Medulla oblongata (tissue), 1 donor: ENCODE data around the gene TPM2.

Experiments used
- DNase-seq: peaks from one replicate; pipeline ENCODE4 v3.0.0-alpha.2; 2015; ENCODE audit errors: extremely low spot score

The TPM2 gene

DNA sequence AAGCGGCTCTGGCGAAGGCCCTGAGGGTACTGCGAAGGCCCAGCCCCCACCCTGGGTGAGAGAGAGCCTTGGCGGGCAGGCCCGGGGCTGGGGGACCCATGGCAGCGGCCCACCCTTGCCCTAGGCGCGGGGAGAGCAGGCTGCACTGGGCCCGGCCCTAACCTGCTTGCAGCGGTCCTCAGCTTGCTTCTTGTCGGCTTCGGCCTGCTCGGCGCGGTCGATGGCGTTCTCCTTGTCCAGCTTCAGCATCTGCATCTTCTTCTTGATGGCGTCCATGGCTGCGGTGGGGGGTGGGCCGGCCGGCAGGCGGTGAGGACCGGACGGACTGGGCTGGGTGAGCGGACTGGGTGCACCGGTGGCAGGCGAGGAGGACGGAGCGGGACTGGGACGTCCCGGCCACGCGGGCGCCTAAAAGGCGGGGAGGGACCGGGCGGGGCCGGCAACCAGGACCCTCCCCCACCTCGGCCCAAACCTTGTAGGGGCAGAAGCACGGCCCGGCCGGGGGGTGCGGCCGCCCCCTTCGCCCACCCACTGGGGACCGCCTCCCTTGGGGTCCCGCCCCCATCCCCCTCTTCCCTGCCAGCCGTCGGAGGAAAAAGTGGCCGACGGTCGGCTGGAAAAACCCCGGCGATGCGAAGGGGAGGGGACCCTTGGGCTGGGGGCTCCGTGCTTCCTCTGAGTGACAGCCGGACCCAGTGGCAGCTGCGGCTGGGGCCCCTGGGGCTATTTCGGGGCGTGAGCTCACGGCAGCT, at the start of gene TPM2:
TSS of gene TPM2 (minus strand) at position 384 of the 752 bp plus-strand sequence. CDS start at position 276, 108 bp downstream.
- no peak for DNase-seq

- DNase-seq = no peak
Measured at GRCh38 chr9:35738924-35739323, 49.2 kb upstream of the TPM2 start.

GRCh38 chr9:35738186-35738585, 48.5 kb upstream of the TPM2 start:
- DNase-seq = no peak

DNA sequence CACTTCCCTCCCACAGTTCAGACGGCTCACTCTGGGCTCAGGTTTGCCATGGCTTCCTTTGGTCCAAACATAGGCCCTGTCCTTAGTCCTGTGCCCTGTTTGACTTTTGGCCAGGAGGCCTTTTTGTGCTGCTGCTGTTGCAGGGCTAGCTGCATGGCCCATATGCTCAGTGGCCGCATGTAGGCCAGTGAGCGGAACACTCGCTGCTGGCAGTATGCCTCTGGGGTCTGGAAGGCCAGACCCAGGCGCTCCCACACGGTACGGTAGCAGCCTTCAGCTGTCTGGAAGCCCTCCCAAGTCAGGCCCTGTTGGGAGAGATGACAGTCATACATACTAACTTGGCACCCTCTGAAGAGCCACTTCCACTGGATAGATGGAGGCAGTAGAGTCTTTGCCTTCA, 47.4 kb upstream of the TPM2 start:
- no peak for DNase-seq

DNA sequence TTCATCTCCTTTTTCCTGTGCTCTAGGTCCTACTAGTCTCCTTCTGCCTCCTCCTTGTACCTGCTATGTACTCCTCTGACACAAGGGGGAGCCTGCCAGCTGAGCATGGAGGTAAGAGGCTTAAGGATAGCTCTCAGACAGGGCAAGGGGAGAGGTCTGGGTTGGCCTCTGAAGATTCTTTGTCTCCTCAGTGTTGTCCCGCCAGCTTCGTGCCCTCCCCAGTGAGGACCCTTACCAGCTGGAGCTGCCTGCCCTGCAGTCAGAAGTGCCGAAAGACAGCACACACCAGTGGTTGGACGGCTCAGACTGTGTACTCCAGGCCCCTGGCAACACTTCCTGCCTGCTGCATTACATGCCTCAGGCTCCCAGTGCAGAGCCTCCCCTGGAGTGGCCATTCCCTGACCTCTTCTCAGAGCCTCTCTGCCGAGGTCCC, 46.5 kb upstream of the TPM2 start:
- DNase-seq = no peak

DNA sequence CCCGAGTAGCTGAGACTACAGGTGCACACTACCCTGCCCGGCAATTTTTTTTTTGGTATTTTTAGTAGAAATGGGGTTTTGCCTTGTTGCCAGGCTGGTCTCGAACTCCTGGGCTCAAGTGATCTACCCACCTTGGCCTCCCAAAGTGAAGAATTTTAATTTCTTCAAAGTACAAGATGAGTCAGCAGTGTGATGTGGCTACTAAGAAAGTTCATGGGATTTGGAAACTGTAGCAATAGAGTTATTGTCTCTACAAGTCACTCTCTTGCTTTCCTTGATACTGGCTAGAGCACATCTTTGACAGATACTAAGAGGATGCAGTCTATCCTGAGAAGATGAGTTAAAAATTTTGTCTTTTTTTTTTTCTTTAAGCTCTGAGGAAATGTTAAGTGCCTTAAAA, 44.4 kb upstream of the TPM2 start:
- DNase-seq = no peak

DNA sequence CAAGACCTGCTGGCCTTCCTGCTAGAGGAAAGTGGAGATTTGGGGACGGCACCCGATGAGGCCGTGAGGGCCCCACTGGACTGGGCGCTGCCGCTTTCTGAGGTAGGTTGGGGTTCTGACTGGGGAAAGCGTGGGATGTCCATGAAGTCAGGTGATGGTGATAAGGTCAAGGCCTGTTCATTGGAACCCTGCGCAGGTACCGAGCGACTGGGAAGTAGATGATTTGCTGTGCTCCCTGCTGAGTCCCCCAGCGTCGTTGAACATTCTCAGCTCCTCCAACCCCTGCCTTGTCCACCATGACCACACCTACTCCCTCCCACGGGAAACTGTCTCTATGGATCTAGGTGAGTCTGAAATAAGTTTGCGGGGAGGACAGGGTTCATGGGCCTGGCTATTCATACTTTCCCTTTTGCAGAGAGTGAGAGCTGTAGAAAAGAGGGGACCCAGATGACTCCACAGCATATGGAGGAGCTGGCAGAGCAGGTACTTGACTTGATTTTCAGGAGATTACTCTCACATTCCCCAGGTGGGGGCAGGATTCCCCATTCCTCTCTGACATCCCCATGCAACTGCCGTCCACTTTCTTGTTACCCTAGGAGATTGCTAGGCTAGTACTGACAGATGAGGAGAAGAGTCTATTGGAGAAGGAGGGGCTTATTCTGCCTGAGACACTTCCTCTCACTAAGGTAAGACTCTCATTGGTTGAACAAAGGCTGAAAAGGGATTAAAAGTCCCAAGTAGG, 43.2 kb upstream of the TPM2 start:
- no peak for DNase-seq

DNA sequence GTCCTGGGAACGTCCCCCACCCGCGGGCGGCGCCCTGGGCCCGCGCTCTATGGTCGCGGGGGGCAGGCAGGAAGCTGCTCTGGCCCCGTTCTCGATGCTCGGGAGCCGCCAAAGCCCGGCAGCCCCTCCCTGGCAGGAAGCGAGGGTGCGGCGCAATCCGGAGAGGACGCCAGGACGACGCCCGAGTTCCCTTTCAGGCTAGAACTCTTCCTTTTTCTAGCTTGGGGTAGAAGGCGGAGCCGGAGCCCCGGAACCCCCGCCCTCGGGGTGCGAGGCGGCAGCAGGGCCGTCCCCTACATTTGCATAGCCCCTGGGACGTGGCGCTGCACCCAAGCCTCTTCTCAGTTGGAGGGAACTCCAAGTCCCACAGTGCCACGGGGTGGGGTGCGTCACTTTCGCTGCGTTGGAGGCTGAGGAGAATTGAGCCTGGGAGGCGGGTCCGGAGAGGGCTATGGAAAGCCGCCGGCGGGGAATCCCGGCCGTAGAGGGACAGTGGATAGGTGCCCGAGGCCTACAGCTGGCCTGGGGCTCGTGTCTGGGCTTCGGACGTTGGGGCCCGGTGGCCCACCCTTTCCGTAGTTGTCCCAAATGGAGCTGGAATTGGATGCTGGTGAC, 42.6 kb upstream of the TPM2 start, which contains the start of the genes CREB3 and TLN1:
TSS of gene CREB3 (plus strand) at position 482 of the 615 bp plus-strand sequence. CDS start at position 589, 107 bp downstream.
TSS of gene TLN1 (minus strand) at position 11 of the 615 bp plus-strand sequence. CDS start 6,501 bp downstream, outside the sequence.
- DNase-seq = peak; percentile 99

GRCh38 chr9:35731415-35732184, 41.9 kb upstream of the TPM2 start:
- DNase-seq = no peak

GRCh38 chr9:35730486-35730854, 40.7 kb upstream of the TPM2 start:
- no peak for DNase-seq

DNA sequence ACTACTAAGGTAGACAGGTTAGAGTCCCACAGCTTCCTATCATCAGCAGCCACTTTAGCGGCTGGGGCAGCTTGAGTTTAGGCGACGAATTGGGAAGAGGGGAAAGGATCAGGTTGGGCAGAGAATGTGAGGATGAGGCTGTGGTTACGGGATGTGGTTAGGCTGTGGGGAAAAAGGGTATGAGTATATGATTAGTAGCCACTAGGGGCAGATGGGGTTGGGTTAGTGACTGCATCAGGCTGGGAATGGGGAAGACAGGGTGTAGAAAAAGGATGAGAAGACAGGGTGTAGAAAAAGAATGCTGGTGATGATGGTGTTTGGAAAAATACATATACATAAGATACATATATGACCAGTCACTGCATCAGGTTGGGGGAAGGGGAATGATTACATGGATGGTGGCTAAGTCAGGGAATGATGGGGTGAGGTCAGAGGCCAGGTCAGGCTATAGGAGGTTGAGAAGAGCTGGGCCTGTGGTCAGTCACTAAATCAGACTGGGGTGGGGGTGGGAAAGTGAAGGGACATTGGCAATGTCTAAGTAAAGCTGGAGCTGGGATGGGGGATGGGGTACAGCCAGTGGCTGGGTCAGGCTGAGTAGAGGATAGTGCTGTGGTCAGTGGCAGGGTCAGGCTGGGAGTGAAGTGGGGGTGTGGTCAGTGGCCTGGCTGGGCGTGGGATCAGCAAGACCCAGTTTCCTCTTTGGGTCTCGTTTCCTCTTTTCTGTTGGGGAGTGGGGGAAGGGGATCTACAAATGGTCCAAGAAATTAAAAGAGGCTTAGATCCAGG, 40.2 kb upstream of the TPM2 start:
- DNase-seq = peak; percentile 68

DNA sequence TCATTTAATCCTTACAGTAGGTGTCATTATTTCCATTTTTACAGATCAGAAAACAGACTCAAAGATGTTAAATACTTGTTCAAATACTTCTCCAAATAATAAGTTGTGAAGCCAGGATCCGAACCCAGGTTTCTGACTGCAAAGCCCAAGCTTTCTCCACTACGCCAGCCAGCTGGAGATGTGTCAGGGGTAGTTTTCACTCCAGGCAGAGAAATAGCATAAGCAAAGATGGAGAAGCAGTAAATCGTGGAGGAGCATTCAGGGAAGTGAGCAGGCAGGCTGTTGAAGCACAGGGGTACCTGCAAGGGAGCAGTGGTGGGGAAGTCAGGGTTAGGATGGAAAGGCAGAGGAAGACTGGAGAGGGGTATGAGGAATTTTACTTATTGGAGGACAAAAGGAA, 39.4 kb upstream of the TPM2 start:
- no peak for DNase-seq

- peak; percentile 67 for DNase-seq
Measured at GRCh38 chr9:35728041-35728971, 38.6 kb upstream of the TPM2 start.

- DNase-seq = no peak
Measured at GRCh38 chr9:35727676-35728040, 37.9 kb upstream of the TPM2 start.

- DNase-seq = peak; percentile 48
Measured at GRCh38 chr9:35726931-35727330, 37.2 kb upstream of the TPM2 start.

- DNase-seq = no peak
Measured at GRCh38 chr9:35725362-35725761, 35.6 kb upstream of the TPM2 start.

DNA sequence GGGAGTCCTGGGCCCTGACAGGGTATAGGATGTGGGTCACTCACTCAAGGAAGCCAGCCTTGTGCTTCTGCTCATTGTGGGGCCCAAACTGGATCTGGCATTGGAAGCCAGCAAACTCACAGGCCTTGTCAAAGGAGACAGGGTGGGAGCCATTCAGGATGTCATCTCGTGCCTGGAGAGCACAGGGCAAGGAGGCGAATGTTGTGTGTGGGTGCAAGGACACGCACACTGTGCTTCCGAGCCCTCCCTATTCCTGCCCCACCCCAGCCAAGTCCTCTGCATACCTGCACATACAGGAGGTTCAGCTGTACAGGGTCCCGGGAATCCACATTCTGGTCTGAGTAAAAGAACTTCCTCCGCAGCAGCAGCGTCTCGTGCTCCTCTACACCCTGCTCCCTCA, 34.2 kb upstream of the TPM2 start:
- no peak for DNase-seq

DNA sequence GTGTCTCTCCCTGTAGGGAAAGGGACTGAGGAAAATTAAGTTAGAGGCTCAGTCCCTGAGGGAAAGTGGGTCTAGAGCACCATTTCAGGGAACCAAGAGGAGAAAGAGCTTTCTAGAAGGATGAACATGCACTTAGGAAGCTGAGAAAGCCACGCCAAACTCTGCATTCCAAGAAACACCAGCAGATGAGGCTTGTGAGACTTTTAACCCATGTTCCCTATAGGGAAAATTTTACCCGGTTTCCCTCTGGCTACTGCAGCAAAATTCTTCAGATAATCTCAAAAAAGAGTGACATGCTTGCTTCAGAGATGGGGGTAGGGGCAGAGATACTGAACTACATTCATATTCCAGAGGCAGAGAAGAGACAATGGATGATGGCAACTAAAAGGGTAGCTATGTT, 33.7 kb upstream of the TPM2 start:
- DNase-seq = no peak

DNA sequence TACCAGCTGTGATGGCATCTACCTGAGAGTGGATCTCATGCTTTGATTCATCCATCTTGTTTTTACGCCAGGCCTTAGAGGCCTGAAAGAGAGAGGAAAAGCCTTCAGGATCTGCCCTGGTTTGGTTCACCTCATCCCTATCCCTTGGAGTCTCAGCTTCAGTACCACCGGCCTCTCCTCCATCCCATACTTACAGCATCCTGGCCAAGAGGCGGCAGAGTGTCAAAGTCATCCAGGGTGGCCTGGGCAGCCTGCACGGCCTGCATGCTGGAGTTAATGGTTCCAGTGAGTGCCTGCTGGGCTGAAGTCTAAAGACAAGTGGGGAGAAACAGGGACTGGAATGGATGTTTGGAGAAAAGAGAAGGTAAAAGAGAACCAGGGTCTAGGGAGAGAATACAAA, 29.8 kb upstream of the TPM2 start:
- DNase-seq = no peak
